OCI-LY3 (cell line): ENCODE results near the gene OTOA.

Source experiments
- CTCF ChIP-seq: fragments of 200-600, 300-600 bp; sonication (generic); IDR thresholded peaks from 2 replicates; pipeline ENCODE4 v1.5.1; 2014; ENCODE audit warnings: antibody characterized with exemption, low read length, low read depth
- EZH2phosphoT487 ChIP-seq: fragments of 200-600 bp; shearing (Covaris generic); IDR thresholded peaks from 2 replicates; pipeline ENCODE4 v1.6.1; 2018; ENCODE audit warnings: antibody characterized with exemption, mixed run types, low read depth

- no peak for TF ChIP-seq CTCF
- TF ChIP-seq EZH2phosphoT487, result no peak
Measured at GRCh38 chr16:21667575-21667974, 3.8 kb downstream of the OTOA start.
